SH-SY5Y (cell line): Measurements from ENCODE around the gene STRA6.

Source experiments
- GATA2 ChIP-seq: IDR thresholded peaks from 2 replicates; pipeline ENCODE4 v1.6.1; 2011; ENCODE audit warnings: mild to moderate bottlenecking, low read depth, low read length
- GATA3 ChIP-seq: IDR thresholded peaks from 2 replicates; pipeline ENCODE4 v1.6.1; 2011; ENCODE audit warnings: low read depth, mild to moderate bottlenecking, low read length, moderate library complexity

The STRA6 gene

GRCh38 chr15:74234598-74234875, 31.9 kb upstream of the STRA6 start:
- TF ChIP-seq GATA3: no peak
- no peak for TF ChIP-seq GATA2

DNA sequence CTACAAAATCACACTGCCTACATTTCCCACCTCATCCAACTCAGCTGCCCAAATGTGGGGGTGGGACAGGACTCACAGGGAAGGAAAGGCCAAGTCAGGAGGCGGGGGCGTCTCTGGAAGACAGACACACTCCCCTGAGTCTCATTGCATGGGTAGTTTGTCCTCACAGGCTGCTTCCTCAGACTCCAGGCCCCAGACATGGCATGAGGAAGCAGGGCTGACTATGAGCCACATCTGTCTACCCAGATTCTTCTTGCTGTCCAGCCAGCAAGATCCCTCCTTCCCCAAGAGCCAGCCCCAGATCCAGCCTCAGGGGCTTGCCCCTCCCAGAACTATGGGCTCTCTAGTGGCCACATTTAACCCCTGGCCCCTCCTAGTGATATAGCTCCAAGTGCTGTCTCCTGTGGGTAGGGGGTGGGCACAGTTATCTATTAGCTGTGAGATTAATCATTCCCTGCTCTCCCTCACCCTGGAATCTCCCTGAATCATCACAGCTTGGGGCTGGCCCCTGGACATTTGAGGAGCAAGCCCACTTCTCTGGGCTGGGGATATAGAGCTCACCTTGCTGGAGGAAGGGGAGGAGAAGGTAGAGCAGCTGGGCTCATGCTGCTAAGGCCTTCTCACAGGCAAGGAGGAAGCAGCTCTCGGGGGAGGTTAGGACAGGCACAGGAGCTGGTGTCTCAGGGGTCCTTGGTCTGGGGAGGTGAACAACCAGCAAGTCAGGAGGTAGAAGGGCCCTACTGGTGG, 31.4 kb upstream of the STRA6 start:
- no peak for TF ChIP-seq GATA3
- no peak for TF ChIP-seq GATA2

DNA sequence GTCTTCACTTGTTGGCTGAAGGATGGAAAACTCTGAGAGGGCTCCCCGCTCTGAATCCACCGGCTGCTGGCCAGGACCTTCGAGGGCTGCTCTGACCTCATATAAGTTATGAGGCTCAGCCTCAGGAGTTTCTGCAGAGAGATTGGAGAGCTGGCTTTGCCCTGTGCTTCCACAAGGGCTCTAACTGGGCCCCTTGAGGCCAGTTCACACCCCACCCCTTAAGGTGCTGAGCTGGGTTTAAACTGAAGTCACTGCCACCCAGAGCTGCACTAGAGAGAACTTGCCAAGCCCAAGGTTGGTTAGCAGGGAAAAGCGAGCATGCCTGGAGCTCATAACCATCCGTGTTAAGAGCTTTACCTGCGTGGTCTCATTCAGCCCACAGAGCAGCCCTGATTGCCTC, 30.8 kb upstream of the STRA6 start:
- TF ChIP-seq GATA3 (no peak), GATA2 (no peak)

- no peak for TF ChIP-seq GATA3
- TF ChIP-seq GATA2: no peak
Observed at GRCh38 chr15:74231475-74231874, 28.9 kb upstream of the STRA6 start.

DNA sequence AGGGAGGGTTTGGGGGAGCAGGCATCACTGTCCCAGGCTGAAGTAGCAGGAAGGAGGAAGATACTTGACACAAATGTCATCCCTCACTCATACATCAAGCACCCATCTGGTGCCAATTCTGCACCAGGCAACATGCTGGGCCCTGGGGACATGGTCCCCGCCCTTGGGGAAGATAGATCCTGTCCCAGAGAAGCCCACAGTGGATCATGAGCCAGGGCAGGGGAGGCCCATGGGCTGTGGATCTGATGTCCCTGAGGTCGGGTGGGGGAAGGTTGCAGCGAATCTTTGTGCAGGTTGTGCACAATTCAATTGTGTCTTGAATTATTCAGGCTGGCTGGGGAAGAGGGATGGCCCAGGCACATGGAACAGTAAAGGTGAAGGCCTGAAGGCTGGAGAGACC, 27.1 kb upstream of the STRA6 start:
- no peak for TF ChIP-seq GATA3
- TF ChIP-seq GATA2: no peak

GRCh38 chr15:74228723-74229081, 26.1 kb upstream of the STRA6 start:
- TF ChIP-seq GATA3 (no peak), GATA2 (no peak; the same call in 1 of the 2 replicates)

GRCh38 chr15:74227968-74228722, 25.6 kb upstream of the STRA6 start:
- TF ChIP-seq GATA3 (no peak), GATA2 (no peak)

- TF ChIP-seq GATA3 (no peak), GATA2 (no peak)
Observed at GRCh38 chr15:74226761-74227540, 24.4 kb upstream of the STRA6 start.

- TF ChIP-seq GATA3: no peak
- TF ChIP-seq GATA2: no peak
Observed at GRCh38 chr15:74225928-74226327, 23.3 kb upstream of the STRA6 start.

GRCh38 chr15:74222240-74223119, 19.9 kb upstream of the STRA6 start:
- TF ChIP-seq GATA2 (no peak), GATA3 (no peak)

DNA sequence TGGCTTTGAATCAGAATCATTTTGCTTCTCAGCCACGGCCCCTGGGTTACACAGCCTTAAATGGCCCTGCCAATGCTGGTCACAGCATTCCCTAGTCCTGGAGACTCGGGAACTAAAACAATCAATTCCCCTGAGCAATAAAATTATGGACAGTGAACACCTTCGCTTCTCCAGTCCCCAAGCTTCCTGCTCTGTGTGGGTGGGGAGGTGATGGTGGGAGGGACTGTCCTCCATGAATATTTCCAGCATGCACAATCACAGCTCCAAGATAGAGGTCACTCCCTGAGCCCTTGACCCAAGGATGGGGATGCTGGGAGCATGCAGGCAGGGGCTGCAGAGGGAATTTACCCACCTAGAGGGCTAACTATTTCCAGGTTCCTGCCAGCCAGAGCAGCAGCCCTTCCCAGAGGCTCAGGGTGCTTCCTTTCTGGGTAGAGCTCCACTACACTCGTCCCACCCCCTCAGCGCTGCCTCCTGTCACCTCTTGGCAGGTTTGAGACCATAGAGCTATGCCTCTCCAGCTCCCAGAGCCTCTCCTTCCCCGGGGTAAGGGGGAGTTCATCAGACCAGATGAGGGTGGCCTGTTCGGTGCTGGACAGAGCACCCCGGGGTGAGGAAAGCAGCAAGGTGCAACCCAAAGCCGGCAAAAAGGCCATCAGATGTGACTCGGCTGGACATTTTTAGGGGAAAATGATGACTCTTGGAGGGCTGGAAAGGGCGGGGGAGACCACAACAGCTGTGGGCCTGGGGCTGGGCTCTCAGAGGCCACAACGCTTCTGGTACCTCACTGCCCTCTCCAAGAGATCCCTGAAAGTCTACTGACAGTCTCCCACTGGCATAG, 19.0 kb upstream of the STRA6 start:
- TF ChIP-seq GATA3 (no peak), GATA2 (no peak)

DNA sequence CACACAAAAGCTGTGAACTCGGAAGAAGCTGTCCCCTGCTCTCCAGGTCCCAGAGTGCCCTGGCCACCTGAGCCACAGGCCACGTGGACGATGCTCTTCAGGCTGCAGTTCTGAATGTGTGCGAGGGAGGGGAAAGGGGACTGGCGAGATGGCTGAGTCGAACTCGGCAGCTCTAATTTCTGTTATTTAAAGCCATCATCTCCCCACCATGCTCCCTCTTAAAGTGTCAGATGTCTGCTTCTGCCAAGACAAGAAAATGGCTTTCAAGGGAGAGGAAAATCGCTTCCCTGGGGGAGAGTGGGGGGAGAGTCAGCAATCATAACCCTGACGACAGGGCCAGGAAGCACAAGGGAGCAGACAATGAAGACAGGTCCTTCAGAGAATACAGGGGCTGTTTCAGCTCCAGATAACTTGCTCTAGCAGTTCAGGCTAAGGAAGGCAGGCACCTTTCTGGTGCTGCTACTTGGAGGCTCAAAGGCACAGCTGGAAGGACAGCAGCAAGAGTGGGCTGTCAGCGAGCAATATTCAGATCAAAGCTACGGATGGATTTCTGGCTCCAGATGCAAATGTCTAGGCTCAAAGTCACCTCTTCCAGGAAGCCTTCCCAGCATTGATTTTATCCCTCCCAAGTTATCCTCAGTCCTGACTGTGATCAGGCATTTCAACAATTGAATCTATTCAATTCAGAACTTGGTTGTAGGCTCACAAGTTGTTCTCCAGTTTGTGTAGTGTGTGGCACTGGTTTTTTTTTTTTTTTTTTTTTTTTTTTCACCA, 18.1 kb upstream of the STRA6 start:
- TF ChIP-seq GATA3: no peak
- TF ChIP-seq GATA2: no peak
